Glutamatergic neuron (in vitro differentiated cells): ENCODE measurements around the gene VSTM4. TPM values are rescaled to one million over a fixed set of nuclear protein-coding genes. Genes with fewer than 3 reads are reported as not detected.

Experiments
- DNase-seq: peaks from one replicate; pipeline ENCODE4 v3.0.0; 2022
- H3K27ac Mint-ChIP-seq: one replicate; pipeline ENCODE4 v1.8.0; 2020; ENCODE audit warnings: mild to moderate bottlenecking, mixed read lengths, inconsistent platforms; ENCODE audit not compliant: unreplicated experiment
- H3K27me3 Mint-ChIP-seq: one replicate; pipeline ENCODE4 v1.8.0; 2020; ENCODE audit warnings: mild to moderate bottlenecking, moderate library complexity, mixed read lengths, inconsistent platforms; ENCODE audit not compliant: unreplicated experiment
- H3K36me3 Mint-ChIP-seq: one replicate; pipeline ENCODE4 v1.8.0; 2020; ENCODE audit warnings: mild to moderate bottlenecking, mixed read lengths, inconsistent platforms; ENCODE audit not compliant: unreplicated experiment
- H3K4me1 Mint-ChIP-seq: one replicate; pipeline ENCODE4 v1.8.0; 2020; ENCODE audit warnings: mild to moderate bottlenecking, low read depth, mixed read lengths, inconsistent platforms; ENCODE audit not compliant: unreplicated experiment
- H3K4me3 Mint-ChIP-seq: one replicate; pipeline ENCODE4 v1.8.0; 2020; ENCODE audit warnings: mild to moderate bottlenecking, mixed read lengths, inconsistent platforms; ENCODE audit not compliant: unreplicated experiment
- H3K9me3 Mint-ChIP-seq: one replicate; pipeline ENCODE4 v1.8.0; 2020; ENCODE audit warnings: mild to moderate bottlenecking, moderate library complexity, mixed read lengths, inconsistent platforms; ENCODE audit not compliant: unreplicated experiment
- CTCF ChIP-seq: fragments of 200-600 bp; sonication (generic); IDR thresholded peaks from one replicate; pipeline ENCODE4 v1.5.0; 2021; ENCODE audit not compliant: partially characterized antibody, unreplicated experiment
- total RNA-seq: library from RNA; stranded (reverse); fragmentation: NEBNext Ultra II Directional; extraction: Animal tissue kit (Norgen Biotek cat#: 25700); gene quantifications from one replicate; pipeline ENCODE4 v1.2.1, GENCODE V29; 2021; ENCODE audit not compliant: unreplicated experiment

Gene VSTM4
- total RNA-seq, 1 donor from 2014 or later, result 2.0 TPM

GRCh38 chr10:49053998-49054692, 61.2 kb downstream of the VSTM4 start:
- Mint-ChIP-seq H3K4me3 (no peak overlapping the region), H3K27ac (no peak overlapping the region), H3K9me3 (no peaks in the 10 kb centered on the region), H3K36me3 (no peaks in the 10 kb centered on the region), H3K4me1 (no peaks in the 10 kb centered on the region), H3K27me3 (peaks cover 6% of the 10 kb centered on the region)
- DNase-seq, result no peak
- no peak for TF ChIP-seq CTCF

GRCh38 chr10:49053053-49053997, 62.0 kb downstream of the VSTM4 start:
- DNase-seq, result no peak
- no peaks in the 10 kb centered on the region for H3K4me1 Mint-ChIP-seq

GRCh38 chr10:49052069-49052468, 63.3 kb downstream of the VSTM4 start:
- Mint-ChIP-seq H3K27me3 (peaks cover 1% of the 10 kb centered on the region), H3K9me3 (no peaks in the 10 kb centered on the region), H3K36me3 (no peaks in the 10 kb centered on the region), H3K27ac (no peak overlapping the region), H3K4me1 (no peaks in the 10 kb centered on the region), H3K4me3 (no peak overlapping the region)
- TF ChIP-seq CTCF, result no peak
- no peak for DNase-seq

More at GRCh38 chr10:49053053-49053997, 62.0 kb downstream of the VSTM4 start:
- Mint-ChIP-seq H3K27me3 (peaks cover 6% of the 10 kb centered on the region), H3K9me3 (no peaks in the 10 kb centered on the region), H3K36me3 (no peaks in the 10 kb centered on the region), H3K27ac (no peak overlapping the region), H3K4me3 (no peak overlapping the region)
- no peak for TF ChIP-seq CTCF

- no peak overlapping the region for H3K27ac Mint-ChIP-seq
- no peaks in the 10 kb centered on the region for H3K9me3 Mint-ChIP-seq
- no peak overlapping the region for H3K4me3 Mint-ChIP-seq
- H3K4me1 Mint-ChIP-seq, result no peaks in the 10 kb centered on the region
- DNase-seq, result no peak
- H3K36me3 Mint-ChIP-seq, result peaks cover 2% of the 10 kb centered on the region
- no peak for TF ChIP-seq CTCF
- H3K27me3 Mint-ChIP-seq, result peaks cover 1% of the 10 kb centered on the region
Measured at GRCh38 chr10:49050906-49051305, 64.4 kb downstream of the VSTM4 start.
